ENCODE measurements around the gene FXYD1. TPM values are rescaled to one million over a fixed set of nuclear protein-coding genes. Genes with fewer than 3 reads are reported as not detected.
A peak's percentile ranks its signal among the peaks of the same experiment; 100 is the strongest.

Gene FXYD1
- total and polyA plus RNA-seq, 2 of the 8 experiments (the other 6 are each of a cell fraction or from before 2014, with no cell fraction given), result 1.6 to 8.1 TPM

DNA sequence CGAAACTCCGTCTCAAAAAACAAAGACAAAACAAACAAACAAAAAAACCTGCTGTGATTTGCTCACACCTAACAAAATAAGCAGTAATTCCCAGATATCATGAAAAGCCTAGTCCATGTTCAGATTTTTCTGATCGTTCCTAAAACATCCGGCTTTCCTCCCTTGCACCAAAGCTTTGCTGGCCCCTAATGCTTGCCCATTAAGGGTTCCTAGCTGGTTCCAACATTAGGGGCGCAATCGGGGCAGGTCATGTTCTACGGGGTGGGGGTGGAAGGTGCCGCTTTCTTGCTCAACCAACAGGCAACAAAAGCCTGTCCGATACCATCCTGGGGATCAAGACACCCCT, 48.5 kb upstream of the FXYD1 start:
- WGBS, 2 experiments (ENCODE audit: extremely low coverage in 1 of 2, insufficient coverage in 1 of 2, insufficient read length in 1 of 2, insufficient replicate concordance in 2 of 2, low coverage in 1 of 2, low lambda C conversion rate in 2 of 2, missing lambda C conversion rate in 1 of 2), result 81% methylated on average over 9 of the region's 9 CpGs; no CpG with 5 or more reads in 1 of the 2 experiments
- peak overlapping the region; percentile 35 for H4K5ac ChIP-seq (ENCODE audit: insufficient read length, low read depth, low read length)
- H3K9me3 ChIP-seq (ENCODE audit: insufficient read depth in 2 of 2, low read depth in 1 of 2, low read length in 1 of 2), result no peaks in the 10 kb centered on the region
- no peak overlapping the region for H3K23ac ChIP-seq (ENCODE audit: insufficient read length)
- ChIA-PET CTCF (ENCODE audit: partially characterized antibody) (interaction anchor here (0.6 to 5.1 kb wide), 18 partner anchors 10 to 249 kb away, joined by 3 to 56 read pairs (median 6); partner anchors contain the start of genes FXYD5, HPN and LGI4), POLR2A (ENCODE audit: partially characterized antibody) (interaction anchor here (0.9 to 3.8 kb wide), 3 partner anchors 11 to 26 kb away, joined by 3 to 26 read pairs (median 6); no protein-coding TSS in a partner anchor)
- peak overlapping the region in 1 of 4 experiments; percentile 45; a peak in 4 of 8 replicates for H3K4me3 ChIP-seq (ENCODE audit: extremely low read depth in 1 of 4, insufficient read depth in 2 of 4, low read depth in 3 of 4, low read length in 4 of 4)
- no peak overlapping the region for H4K8ac ChIP-seq (ENCODE audit: extremely low read depth, insufficient read depth, low read length)
- no peak overlapping the region; the same call in 1 of the 2 replicates for H3K18ac ChIP-seq (ENCODE audit: extremely low read depth, low read length)
- peak overlapping the region; percentile 64 to 77; a peak in 3 of 4 replicates for H3K4me2 ChIP-seq (ENCODE audit: insufficient read depth in 1 of 2, low read depth in 2 of 2, low read length in 2 of 2)
- no peaks in the 10 kb centered on the region for H3K79me2 ChIP-seq (ENCODE audit: control insufficient read depth in 1 of 2, insufficient read depth in 2 of 2, low read length in 2 of 2)
- peaks cover 3 to 14% (median 6%) of the 10 kb centered on the region in 4 experiments; a peak in 6 of 7 replicates for H3K4me1 ChIP-seq (replicated peaks in 1 of 4; ENCODE audit: control insufficient read depth in 3 of 4, insufficient read depth in 4 of 4, low read length in 3 of 4)
- no peak overlapping the region for H2BK5ac ChIP-seq (ENCODE audit: low read depth, low read length)
- H3K4ac ChIP-seq (replicated peaks; ENCODE audit: insufficient read length, low read depth, low read length), result peak overlapping the region; percentile 57
- peaks cover 5% of the 10 kb centered on the region; the same call in 1 of the 2 replicates for H3K23me2 ChIP-seq (ENCODE audit: low read depth, low read length)
- DNase-seq (ENCODE audit: low read depth in 1 of 2, low spot score in 2 of 2), result no peak
- peak overlapping the region; percentile 91 for H4K91ac ChIP-seq (replicated peaks; ENCODE audit: insufficient read length, low read length)
- H3K79me1 ChIP-seq (ENCODE audit: low read depth, low read length), result no peaks in the 10 kb centered on the region
- peak overlapping the region; percentile 45; the same call in 1 of the 2 replicates for H2BK12ac ChIP-seq (ENCODE audit: low read depth, low read length)
- 0 out of 2 replicates have a peak overlapping the region, but pooled peaks have one; percentile 95 for H2BK20ac ChIP-seq (ENCODE audit: low read length)
- no peaks in the 10 kb centered on the region for H4K20me1 ChIP-seq (replicated peaks in 1 of 2; ENCODE audit: control insufficient read depth in 1 of 2, insufficient read depth in 2 of 2, low read length in 2 of 2)
- H2AFZ ChIP-seq (ENCODE audit: low read length), result peak overlapping the region; percentile 96; the same call in 1 of the 2 replicates
- H3K27me3 ChIP-seq (replicated peaks in 1 of 4; ENCODE audit: control insufficient read depth in 3 of 4, extremely low read depth in 1 of 4, insufficient read depth in 3 of 4, low read length in 3 of 4), result no peaks in the 10 kb centered on the region
- no peak overlapping the region for H3K27ac ChIP-seq (ENCODE audit: low read depth, low read length)
- TF ChIP-seq BACH1 (IDR thresholded peaks at IDR 0.05; ENCODE audit: low read length), result no peak
- no peak for TF ChIP-seq TEAD4 (IDR thresholded peaks at IDR 0.05; ENCODE audit: low read depth, low read length)
- TF ChIP-seq JUND (IDR thresholded peaks at IDR 0.05; ENCODE audit: low read length), result no peak
- TF ChIP-seq E2F6 (IDR thresholded peaks at IDR 0.05), result no peak
- no peak overlapping the region for H3K56ac ChIP-seq (replicated peaks; ENCODE audit: insufficient read length, low read depth, low read length)
- H2AK5ac ChIP-seq (ENCODE audit: low read depth, low read length), result no peak overlapping the region
- H2BK15ac ChIP-seq (ENCODE audit: low read length), result no peak overlapping the region
- H3K9ac ChIP-seq (replicated peaks in 1 of 4; ENCODE audit: extremely low read depth in 1 of 4, low read depth in 3 of 4, low read length in 3 of 4), result no peak overlapping the region
- no peaks in the 10 kb centered on the region for H3K36me3 ChIP-seq (ENCODE audit: control insufficient read depth in 2 of 4, insufficient read depth in 4 of 4, low read length in 3 of 4)
- FAIRE-seq, result no peak
- no peak overlapping the region for H3K14ac ChIP-seq (ENCODE audit: insufficient read length)
- H2BK120ac ChIP-seq (replicated peaks; ENCODE audit: low read depth, low read length), result peak overlapping the region; percentile 98

Data from H1 (cell line).